NCI-H345 treated with DMSO at 0.1 percent for 48 hours (cell line): Measurements from ENCODE around the gene MAMDC4.
"Not testable (repeated sequence)": the region's sequence is repeated elsewhere in the genome, so short reads cannot be mapped to it uniquely, and the experiment has no call there.

Source experiments
- DNase-seq: peaks from one replicate; lab custom pipeline; 2025; ENCODE audit not compliant: unreplicated experiment; lab: John Stamatoyannopoulos, UW

Gene MAMDC4

DNA sequence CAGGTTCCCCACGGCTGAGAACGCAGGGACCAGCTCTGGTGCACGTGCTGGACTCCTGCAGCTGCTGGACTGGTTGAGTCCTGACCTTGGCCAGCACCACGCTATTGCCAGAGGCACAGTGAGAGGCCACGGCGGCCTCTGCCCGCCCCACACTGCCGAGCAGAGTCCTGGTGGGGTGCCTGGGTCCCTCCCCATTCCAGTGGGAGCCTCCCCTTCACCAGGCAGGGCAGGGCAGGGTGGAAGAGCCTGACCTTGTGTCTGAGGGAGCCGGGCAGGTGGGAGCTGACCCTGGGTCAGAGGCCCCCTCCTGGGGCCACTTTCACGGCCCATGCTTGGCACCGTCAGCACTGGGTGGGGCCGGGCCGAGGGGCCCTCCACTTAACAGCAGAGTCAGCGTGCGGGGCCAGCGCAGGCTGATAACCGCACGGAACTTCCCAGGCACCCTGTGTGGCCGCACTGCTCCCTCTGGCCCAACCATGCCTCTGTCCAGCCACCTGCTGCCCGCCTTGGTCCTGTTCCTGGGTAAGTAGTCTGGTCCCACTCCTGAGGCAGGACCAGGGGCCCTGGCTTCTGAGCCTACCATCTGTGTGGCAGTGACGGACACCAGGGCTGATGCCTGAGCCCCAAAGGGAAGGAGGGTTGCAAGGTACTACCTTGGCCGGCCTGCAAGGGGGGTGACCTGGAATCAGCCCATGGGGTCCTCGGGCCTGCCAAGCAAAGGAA, at the start of gene MAMDC4:
Gene MAMDC4 (plus strand): TSS at position 406 of the 723 bp plus-strand sequence. CDS start 71 bp downstream, at position 477.
- no peak for DNase-seq

DNA sequence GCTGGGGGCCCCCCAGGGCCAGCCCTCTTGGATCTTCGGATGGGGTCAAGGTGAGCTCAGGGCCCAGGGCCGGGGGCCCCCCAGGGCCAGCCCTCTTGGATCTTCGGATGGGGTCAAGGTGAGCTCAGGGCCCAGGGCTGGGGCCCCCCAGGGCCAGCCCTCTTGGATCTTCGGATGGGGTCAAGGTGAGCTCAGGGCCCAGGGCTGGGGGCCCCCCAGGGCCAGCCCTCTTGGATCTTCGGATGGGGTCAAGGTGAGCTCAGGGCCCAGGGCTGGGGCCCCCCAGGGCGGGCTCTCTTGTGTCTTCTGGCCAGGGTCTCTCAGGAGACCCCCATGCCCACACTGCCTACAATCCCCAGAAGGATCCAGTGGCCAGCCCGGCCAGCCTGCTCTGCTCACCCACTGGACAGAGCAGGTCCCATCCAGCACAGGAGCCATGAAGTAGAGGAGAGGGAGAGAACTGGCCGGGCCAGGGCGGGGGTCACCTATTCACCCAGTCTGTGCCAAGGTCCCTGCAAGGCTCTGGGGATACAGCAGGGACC, 49.1 kb upstream of the MAMDC4 start:
- not testable (repeated sequence) for DNase-seq

DNA sequence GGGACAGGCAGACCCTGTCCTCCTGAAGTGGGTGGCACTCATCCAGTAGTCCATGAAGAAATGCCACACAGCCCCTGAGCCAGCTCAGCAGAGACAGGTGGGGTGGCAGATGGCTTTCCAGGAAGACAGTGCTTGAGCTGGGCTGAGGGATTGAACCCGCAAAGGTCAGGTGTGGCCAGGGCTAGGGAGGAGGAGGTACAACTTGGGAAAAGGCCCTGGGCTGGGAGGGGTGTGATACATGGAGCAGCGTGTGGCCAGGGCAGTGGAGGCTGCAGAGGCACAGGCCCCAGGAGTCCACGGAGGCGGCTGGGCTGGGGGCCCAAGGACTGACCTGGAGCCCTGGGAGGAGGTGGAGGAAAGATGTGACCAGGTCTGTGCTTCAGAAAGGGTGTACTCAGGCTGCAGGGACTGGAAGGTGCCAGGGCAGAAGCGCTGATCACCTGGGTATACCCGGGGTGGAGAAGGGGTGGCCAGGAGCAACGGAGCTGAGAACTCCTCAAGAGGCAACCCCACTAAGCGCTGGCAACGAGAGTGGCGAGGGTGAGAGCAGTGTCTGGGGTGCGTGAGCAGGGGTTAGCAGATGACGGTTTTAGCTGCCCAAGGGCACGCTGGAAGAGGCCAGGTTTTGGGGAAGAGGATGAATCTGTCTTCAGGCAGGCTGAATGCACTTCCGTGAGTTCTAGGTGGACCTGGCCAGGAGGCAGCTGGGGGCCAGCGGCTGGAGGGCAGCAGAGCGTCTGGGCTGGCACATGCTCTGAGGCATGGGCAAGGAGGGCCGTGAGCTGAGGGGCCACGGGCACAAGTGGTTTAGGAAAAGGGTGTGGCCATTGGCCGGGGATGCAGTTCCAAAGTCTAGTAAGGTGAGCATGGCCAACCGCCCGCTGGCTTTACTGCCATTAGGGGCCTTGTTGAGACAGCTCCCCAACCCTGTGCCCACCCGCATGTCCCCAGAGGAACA, 48.3 kb upstream of the MAMDC4 start:
- DNase-seq: no peak

- DNase-seq: no peak
These were observed 47.5 kb upstream of the MAMDC4 start for GRCh38 chr9:136804509-136805206.

DNA sequence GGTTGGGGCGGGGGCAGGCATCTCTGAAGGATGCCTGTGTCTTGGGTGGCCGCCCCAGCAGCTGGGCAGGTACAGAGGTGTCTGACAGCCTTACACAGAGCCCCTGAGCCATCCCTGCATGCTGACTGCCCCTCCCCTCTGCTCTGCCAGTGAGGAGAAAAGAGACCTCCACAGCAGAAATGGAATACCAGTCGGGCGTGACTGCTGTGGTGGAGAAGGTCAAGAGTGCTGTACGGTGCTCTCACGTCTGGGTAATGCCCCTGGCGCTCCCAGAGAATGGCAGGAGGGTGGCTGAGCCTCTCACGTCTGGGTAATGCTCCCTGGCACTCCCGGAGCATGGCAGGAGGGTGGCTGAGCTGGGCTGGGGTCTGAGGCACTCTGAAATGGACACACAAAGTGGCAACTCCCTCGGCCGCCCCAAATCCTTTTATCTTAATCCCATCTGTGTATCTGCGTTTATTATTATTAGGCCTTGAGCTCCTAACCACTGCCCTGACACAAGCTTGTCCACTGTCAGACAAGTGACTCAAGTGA, 46.9 kb upstream of the MAMDC4 start:
- no peak for DNase-seq

- DNase-seq: no peak
These were observed 46.1 kb upstream of the MAMDC4 start for GRCh38 chr9:136806067-136806466.

DNA sequence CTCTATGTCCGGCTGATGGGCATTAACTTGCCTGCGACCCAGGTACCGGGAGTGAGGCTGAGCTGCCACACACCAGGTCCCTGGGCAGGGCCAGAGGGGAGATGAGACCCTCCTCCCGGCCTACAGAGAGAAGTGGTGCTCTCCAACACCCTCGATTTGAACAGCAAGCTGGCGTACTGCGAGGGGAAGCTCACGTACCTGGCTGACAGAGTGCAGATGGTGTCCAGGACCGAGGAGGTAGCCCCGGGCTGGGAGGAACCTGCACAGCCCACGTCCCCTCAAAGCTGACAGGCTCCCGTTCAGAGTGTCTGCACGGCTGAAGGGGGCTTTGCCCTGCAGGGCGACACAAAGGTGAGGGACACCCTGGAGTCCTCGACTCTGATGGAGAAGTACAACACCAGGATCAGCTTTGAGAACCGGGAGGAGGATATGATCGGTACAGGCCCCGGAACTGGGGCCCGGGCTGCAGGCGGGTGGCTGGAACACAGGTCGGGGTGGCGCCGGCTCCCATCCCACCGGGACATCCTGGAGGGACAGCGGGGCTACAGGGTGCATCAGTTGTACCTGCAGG, 45.4 kb upstream of the MAMDC4 start:
- no peak for DNase-seq

DNA sequence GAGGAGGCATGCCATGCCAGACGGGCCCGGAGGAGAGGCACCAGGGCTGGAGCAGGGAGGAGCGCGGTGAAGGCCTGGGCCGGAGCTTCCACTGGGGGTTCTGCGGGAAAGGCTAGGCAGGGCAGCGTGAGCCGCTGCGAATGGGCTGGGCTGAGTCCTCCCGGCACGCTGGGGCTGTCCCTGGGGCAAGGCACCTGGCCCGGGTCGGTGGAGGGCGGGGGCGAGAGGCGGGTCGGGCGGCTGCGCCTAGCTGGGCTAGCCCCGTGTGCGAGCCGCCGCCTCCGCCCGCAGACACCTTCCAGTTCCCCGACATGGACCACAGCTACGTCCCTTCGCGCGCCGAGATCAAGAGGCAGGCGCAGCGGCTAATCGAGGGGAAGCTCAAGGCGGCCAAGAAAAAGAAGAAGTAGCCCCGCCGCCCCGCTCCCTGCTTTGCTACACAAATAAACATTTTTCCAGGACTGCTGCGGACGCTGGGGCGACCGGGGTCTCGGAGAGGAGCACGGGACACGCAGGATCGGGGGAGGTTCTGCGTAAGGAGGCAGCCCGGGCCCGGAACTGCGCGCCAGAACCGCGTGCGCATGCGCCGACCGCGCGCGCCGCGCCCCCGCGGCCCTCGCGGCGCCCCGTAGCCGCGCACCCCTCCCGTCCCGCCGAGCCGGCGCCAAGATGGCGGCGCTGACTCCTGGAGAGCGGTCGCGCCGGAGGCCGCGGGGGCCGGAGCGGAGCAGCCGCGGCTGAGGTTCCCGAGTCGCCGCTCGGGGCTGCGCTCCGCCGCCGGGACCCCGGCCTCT, 44.7 kb upstream of the MAMDC4 start, which contains the start of gene RABL6:
Gene RABL6 (plus strand): TSS at position 668 of the 794 bp plus-strand sequence. CDS start 249 bp downstream, outside the sequence.
- peak; percentile 48 for DNase-seq

DNA sequence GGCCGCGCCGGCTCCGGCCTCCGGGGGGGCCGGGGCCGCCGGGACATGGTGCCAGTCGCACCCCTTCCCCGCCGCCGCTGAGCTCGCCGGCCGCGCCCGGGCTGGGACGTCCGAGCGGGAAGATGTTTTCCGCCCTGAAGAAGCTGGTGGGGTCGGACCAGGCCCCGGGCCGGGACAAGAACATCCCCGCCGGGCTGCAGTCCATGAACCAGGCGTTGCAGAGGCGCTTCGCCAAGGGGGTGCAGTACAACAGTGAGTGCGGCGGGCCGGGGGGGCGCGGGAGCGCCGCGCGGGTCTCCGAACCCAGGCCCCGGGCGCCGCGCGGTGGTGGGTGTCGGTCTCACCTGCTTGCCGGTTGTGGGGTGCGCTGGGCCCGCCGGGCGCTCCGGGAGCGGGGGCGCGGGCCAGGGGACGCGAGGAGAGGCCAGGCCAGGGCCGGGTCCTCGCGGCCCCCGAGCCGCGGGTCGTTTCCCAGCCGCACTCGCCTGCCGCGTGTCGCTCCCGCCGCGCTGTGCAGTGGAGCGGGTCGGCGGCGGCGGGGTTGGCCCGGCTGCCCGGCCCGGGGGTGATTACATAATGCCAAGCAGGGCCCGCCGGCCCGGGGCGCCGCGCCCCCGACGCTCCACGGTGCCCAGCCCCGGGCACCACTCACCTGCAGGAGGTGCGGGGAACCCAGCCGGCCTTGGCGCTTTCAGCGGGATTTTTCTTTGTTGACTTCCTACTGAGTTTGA, 43.9 kb upstream of the MAMDC4 start:
- no peak for DNase-seq

DNA sequence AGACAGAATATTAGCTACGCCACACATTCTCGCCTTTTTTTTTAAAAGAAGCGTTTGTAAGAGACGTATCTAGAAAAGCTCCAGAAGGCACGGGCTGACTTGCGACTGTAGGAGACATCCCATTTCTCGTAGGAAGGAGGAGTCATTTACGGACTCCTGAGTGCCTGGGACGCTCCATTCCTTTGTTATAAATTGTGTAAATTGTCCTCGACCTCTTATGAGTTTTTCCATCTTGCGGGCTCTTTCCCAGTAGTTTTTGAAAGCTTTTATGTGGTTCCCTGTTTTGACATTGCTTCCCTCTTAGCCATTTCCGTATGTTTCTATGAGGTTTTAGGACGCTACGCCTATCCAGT, 43.4 kb upstream of the MAMDC4 start:
- DNase-seq: no peak

- DNase-seq: no peak
These were observed 37.3 kb upstream of the MAMDC4 start for GRCh38 chr9:136814725-136815421.

DNA sequence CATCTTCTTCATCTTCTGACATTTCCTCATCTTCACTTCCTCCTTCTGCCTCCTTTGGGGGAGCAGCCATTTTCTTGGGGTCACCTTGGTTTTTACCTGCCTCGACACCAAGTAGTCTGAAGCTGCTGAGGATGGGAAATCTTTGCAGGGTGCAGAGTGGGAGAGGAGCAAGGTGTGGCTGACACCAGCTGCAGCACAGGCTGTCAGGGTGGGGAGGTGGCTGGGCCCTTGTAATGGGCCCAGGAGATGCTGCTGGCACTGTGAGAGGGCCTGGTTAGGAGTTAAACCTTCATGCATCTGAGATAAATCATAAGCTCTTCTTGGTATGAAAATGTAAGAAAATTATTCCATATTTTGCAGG, 36.7 kb upstream of the MAMDC4 start:
- no peak for DNase-seq

DNA sequence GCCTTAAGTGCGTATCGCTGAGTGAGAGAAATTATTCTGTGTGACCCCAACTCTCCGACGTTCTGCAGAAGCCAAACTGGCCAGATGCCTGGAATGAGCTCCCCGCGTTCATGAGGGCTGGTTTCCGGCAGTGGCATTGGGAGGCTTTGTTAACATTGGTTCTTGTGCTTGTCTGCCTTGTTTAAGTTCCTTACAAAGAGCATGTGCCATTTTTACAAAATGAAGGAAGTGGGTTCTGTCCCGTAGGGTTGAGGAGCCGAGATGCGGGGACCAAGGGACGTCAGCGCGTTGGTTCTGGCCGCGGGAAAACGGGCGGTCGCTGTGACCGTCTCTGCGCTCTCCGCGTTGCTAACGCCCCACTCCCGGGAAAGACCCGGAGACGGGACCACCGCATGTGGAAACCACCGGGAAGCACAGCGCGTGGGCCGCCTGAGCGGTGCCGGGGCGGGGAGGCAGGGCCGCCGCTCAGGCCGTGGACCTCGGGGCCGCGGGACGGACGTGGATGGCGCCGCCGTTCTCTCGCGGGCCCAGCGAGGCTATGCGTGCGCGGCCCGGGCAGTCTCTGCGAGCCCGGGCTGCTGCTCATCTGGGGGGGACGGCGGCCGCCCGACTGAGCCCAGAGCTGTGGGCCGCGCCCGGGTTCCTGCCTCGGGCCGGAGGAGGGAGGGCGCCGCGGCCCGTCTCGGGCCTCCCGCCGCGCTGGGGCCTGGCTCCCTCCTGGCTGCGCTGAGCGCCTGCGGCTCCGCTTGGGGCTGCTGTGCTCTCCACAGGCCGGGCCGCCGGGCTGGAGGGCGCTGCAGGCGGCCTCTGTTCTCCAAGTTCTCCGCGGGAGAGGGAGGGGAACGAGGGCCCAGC, 30.9 kb upstream of the MAMDC4 start:
- no peak for DNase-seq

DNA sequence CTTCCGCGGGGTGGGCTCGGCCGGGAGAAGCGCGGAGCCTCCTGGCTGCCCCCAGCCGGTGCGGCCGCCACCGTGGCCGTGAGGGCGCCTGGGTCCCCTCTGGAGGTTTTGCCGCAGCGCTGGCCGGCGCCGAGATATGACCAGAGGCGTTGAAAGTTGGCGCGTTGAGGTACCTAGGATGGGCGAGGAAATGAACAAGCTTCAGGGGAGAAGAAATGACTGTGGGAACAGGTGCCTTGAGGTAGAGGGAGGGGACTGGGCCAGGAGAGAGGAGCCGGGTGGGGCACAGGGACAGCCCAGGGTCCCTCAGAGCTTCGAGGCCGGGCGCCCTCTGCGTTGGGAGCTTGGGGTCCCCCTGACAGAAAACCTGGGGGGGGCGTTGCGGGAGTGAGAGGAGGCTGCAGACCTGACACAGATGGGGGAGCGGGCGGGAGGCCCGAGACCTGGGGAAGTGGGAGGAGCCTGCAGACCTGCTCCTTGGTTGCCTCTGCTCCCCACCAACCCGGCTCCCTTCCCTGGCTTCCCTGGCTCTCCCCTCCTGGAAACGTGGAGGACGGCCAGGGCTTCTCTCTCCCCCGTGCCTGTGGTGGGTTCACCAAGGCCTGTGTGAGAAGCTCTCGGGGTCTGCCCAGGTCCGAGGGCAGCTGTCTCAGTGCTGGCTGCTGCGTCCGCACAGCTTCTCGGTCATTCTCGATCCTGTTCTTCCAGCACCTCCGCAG, 30.2 kb upstream of the MAMDC4 start:
- DNase-seq: no peak

GRCh38 chr9:136823136-136824046, 28.8 kb upstream of the MAMDC4 start:
- no peak for DNase-seq
